GM12878 (cell line): ENCODE results near the gene ANKRD11.

Experiments used
- ASH2L ChIP-seq: fragments of 300-600, 200-600 bp; sonication (generic); IDR thresholded peaks from 2 replicates; pipeline ENCODE4 v1.6.1; 2017; ENCODE audit warnings: low read depth, mild to moderate bottlenecking, borderline replicate concordance
- BRCA1 ChIP-seq: IDR thresholded peaks from 2 replicates; pipeline ENCODE4 v1.6.1; 2011; ENCODE audit warnings: low read depth, low read length, improper control_type of control experiment
- CEBPB ChIP-seq, 2 experiments: fragments of 150-350 bp in 1 of 2; IDR thresholded peaks; 2 replicates each; pipeline ENCODE4 v1.6.1; 2012 to 2014; ENCODE audit warnings: low read depth in 2 of 2, low read length in 2 of 2, borderline replicate concordance in 1 of 2, inconsistent platforms in 1 of 2
- CREM ChIP-seq: IDR thresholded peaks from 2 replicates; pipeline ENCODE4 v1.6.1; 2014; ENCODE audit warnings: antibody characterized with exemption, low read depth
- CTCF ChIP-seq, 3 experiments: IDR thresholded peaks in 2 of 3; conservative IDR thresholded peaks in 1 of 3; 2 replicates each; pipeline ENCODE4 v1.5.1; 2011; ENCODE audit warnings: low read depth in 3 of 3, low read length in 3 of 3, mild to moderate bottlenecking in 3 of 3, control low read depth in 2 of 3, moderate library complexity in 2 of 3, inconsistent platforms in 1 of 3, mixed read lengths in 1 of 3; ENCODE audit not compliant: control insufficient read depth in 2 of 3, insufficient read depth in 1 of 3; ENCODE audit errors: extremely low read depth in 1 of 3
- EGR1 ChIP-seq, 2 experiments: IDR thresholded peaks; 1 replicate in 1 of 2; 2 replicates in 1 of 2; pipeline ENCODE4 v1.6.1; 2011 to 2012; ENCODE audit warnings: low read depth in 2 of 2, low read length in 2 of 2, borderline replicate concordance in 1 of 2, mild to moderate bottlenecking in 1 of 2, moderate library complexity in 1 of 2
- JUNB ChIP-seq: IDR thresholded peaks from 2 replicates; pipeline ENCODE4 v1.6.1; 2016; ENCODE audit warnings: antibody characterized with exemption, mild to moderate bottlenecking
- NRF1 ChIP-seq: conservative IDR thresholded peaks from 2 replicates; pipeline ENCODE4 v1.6.1; 2011; ENCODE audit warnings: mild to moderate bottlenecking, low read depth, low read length, improper control_type of control experiment
- POLR2A ChIP-seq: IDR thresholded peaks from 2 replicates; pipeline ENCODE4 v1.6.1; 2011; ENCODE audit warnings: low read depth, mild to moderate bottlenecking, low read length
- POLR2AphosphoS2 ChIP-seq: IDR thresholded peaks from 2 replicates; pipeline ENCODE4 v1.6.1; 2011; ENCODE audit warnings: low read depth, mild to moderate bottlenecking, low read length, improper control_type of control experiment, moderate library complexity
- POLR2AphosphoS5 ChIP-seq: IDR thresholded peaks from 2 replicates; pipeline ENCODE4 v1.6.1; 2011; ENCODE audit warnings: mild to moderate bottlenecking, low read length, inconsistent platforms
- SUZ12 ChIP-seq: fragments of 200-600 bp; sonication (generic); IDR thresholded peaks from one replicate; pipeline ENCODE4 v1.6.1; 2018; ENCODE audit warnings: antibody characterized with exemption, mild to moderate bottlenecking; ENCODE audit not compliant: unreplicated experiment
- TARDBP ChIP-seq: IDR thresholded peaks from 2 replicates; pipeline ENCODE4 v1.6.1; 2016; ENCODE audit warnings: borderline replicate concordance
- ZNF207 ChIP-seq: fragments of 450-650 bp; IDR thresholded peaks from 2 replicates; pipeline ENCODE4 v1.6.1; 2014; ENCODE audit warnings: antibody characterized with exemption, mild to moderate bottlenecking, borderline replicate concordance

GRCh38 chr16:89288577-89288844, 201.8 kb downstream of the ANKRD11 start:
- TF ChIP-seq SUZ12 (no peak), EGR1 (IDR thresholded peaks at IDR 0.05; ENCODE audit: borderline replicate concordance in 1 of 2, low read depth in 2 of 2, low read length in 2 of 2) (no peak), CEBPB (IDR thresholded peaks at IDR 0.05; ENCODE audit: borderline replicate concordance in 1 of 2, low read depth in 2 of 2, low read length in 2 of 2) (no peak), CTCF (IDR thresholded peaks at IDR 0.05 in 2 of 3, conservative IDR thresholded peaks at IDR 0.05 in 1 of 3; ENCODE audit: control insufficient read depth in 2 of 3, extremely low read depth in 1 of 3, insufficient read depth in 1 of 3, low read depth in 3 of 3, low read length in 3 of 3) (no peak), POLR2A (no peak), ZNF207 (no peak), ASH2L (no peak), NRF1 (no peak), POLR2AphosphoS2 (no peak), BRCA1 (no peak), JUNB (no peak), TARDBP (no peak), POLR2AphosphoS5 (no peak), CREM (no peak)
